Testis (tissue), 2 donors: Measurements from ENCODE around the gene BMERB1.

ENCODE experiments used
- CTCF ChIP-seq, 3 experiments: fragments of 450-650 bp in 2 of 3; fragments of 200-600 bp in 1 of 3; sonication (generic) in 1 of 3; IDR thresholded peaks; one replicate each; pipeline ENCODE4 v1.5.1; 2016 to 2019; ENCODE audit warnings: antibody characterized with exemption in 3 of 3, mild to moderate bottlenecking in 2 of 3, moderate library complexity in 1 of 3
- POLR2A ChIP-seq: fragments of 450-650 bp; IDR thresholded peaks from one replicate; pipeline ENCODE4 v1.6.1; 2017; ENCODE audit warnings: antibody characterized with exemption, mild to moderate bottlenecking, moderate library complexity

- TF ChIP-seq CTCF (IDR thresholded peaks at IDR 0.05) = no peak
- TF ChIP-seq POLR2A = no peak
Observed at GRCh38 chr16:15498427-15499175, 64.2 kb downstream of the BMERB1 start.
